ENCODE results near the gene PNMT.
A peak's percentile ranks its signal among the peaks of the same experiment; 100 is the strongest.

DNA sequence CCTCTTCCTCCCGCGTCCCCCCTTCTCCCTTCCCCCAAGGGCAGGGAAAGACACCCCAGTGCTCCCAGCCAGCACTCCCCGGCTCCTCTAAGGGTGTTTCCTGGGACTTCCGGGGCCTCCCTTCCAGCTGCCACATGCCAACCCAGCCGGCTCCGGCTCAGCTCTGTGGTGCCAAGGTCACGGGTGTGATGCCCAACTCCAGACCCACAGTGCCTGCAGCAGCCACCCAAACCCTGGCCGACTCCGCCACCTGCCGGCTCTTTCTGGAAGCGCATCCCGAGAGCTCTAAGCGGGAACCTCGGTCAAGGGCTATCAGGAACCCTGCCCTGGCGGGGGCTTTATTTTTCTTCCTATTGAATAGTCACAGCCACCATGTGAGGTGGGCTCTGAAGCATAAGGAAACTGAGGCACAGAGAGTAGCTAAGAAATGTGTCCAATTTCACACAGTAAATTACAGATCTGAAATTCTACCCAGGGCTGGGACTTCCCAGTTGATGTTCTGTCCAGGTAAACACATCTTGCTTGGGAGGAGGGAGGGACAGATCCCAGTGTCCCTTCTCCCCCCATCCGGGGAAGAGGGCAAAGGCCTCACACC lies 44.8 kb upstream of the PNMT start:
- TF ChIP-seq, protein P1, sequence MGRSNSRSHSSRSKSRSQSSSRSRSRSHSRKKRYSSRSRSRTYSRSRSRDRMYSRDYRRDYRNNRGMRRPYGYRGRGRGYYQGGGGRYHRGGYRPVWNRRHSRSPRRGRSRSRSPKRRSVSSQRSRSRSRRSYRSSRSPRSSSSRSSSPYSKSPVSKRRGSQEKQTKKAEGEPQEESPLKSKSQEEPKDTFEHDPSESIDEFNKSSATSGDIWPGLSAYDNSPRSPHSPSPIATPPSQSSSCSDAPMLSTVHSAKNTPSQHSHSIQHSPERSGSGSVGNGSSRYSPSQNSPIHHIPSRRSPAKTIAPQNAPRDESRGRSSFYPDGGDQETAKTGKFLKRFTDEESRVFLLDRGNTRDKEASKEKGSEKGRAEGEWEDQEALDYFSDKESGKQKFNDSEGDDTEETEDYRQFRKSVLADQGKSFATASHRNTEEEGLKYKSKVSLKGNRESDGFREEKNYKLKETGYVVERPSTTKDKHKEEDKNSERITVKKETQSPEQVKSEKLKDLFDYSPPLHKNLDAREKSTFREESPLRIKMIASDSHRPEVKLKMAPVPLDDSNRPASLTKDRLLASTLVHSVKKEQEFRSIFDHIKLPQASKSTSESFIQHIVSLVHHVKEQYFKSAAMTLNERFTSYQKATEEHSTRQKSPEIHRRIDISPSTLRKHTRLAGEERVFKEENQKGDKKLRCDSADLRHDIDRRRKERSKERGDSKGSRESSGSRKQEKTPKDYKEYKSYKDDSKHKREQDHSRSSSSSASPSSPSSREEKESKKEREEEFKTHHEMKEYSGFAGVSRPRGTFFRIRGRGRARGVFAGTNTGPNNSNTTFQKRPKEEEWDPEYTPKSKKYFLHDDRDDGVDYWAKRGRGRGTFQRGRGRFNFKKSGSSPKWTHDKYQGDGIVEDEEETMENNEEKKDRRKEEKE (IDR thresholded peaks at IDR 0.05): no peak
- TF ChIP-seq BRCA1 (CRISPR knock-in tag; IDR thresholded peaks at IDR 0.05) (no peak), PTBP1 (IDR thresholded peaks at IDR 0.05; ENCODE audit: low read depth, low read length, poor library complexity, severe bottlenecking) (no peak), HDAC6 (IDR thresholded peaks at IDR 0.05; ENCODE audit: low read depth, low read length) (no peak), ZMAT3 (CRISPR knock-in tag; conservative IDR thresholded peaks at IDR 0.05) (no peak), ELF4 (CRISPR knock-in tag; IDR thresholded peaks at IDR 0.05; ENCODE audit: borderline replicate concordance) (no peak), CTCF (CRISPR knock-in tag; IDR thresholded peaks at IDR 0.05) (peak; percentile 93), MEIS2 (CRISPR knock-in tag; IDR thresholded peaks at IDR 0.05) (no peak), POLR2AphosphoS5 (IDR thresholded peaks at IDR 0.05; ENCODE audit: low read depth, low read length) (no peak), CBX5 (CRISPR knock-in tag; IDR thresholded peaks at IDR 0.05; ENCODE audit: borderline replicate concordance) (no peak)
- TF ChIP-seq, protein P2, sequence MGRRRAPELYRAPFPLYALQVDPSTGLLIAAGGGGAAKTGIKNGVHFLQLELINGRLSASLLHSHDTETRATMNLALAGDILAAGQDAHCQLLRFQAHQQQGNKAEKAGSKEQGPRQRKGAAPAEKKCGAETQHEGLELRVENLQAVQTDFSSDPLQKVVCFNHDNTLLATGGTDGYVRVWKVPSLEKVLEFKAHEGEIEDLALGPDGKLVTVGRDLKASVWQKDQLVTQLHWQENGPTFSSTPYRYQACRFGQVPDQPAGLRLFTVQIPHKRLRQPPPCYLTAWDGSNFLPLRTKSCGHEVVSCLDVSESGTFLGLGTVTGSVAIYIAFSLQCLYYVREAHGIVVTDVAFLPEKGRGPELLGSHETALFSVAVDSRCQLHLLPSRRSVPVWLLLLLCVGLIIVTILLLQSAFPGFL (CRISPR knock-in tag; IDR thresholded peaks at IDR 0.05): no peak
- TF ChIP-seq, protein P3, sequence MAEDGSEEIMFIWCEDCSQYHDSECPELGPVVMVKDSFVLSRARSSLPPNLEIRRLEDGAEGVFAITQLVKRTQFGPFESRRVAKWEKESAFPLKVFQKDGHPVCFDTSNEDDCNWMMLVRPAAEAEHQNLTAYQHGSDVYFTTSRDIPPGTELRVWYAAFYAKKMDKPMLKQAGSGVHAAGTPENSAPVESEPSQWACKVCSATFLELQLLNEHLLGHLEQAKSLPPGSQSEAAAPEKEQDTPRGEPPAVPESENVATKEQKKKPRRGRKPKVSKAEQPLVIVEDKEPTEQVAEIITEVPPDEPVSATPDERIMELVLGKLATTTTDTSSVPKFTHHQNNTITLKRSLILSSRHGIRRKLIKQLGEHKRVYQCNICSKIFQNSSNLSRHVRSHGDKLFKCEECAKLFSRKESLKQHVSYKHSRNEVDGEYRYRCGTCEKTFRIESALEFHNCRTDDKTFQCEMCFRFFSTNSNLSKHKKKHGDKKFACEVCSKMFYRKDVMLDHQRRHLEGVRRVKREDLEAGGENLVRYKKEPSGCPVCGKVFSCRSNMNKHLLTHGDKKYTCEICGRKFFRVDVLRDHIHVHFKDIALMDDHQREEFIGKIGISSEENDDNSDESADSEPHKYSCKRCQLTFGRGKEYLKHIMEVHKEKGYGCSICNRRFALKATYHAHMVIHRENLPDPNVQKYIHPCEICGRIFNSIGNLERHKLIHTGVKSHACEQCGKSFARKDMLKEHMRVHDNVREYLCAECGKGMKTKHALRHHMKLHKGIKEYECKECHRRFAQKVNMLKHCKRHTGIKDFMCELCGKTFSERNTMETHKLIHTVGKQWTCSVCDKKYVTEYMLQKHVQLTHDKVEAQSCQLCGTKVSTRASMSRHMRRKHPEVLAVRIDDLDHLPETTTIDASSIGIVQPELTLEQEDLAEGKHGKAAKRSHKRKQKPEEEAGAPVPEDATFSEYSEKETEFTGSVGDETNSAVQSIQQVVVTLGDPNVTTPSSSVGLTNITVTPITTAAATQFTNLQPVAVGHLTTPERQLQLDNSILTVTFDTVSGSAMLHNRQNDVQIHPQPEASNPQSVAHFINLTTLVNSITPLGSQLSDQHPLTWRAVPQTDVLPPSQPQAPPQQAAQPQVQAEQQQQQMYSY (CRISPR knock-in tag; IDR thresholded peaks at IDR 0.05): no peak
